MM.1S (cell line): ENCODE data around the gene SFSWAP.
"Not testable (repeated sequence)": the region's sequence is repeated elsewhere in the genome, so short reads cannot be mapped to it uniquely, and the experiment has no call there.

Experiments
- EZH2 ChIP-seq: fragments of 300-600 bp; sonication (generic); optimal IDR thresholded peaks from 2 replicates; pipeline ENCODE3; 2017; ENCODE audit warnings: low read depth, mild to moderate bottlenecking, antibody characterized with exemption, low read length, mixed read lengths
- EZH2phosphoT487 ChIP-seq: fragments of 300-600 bp; sonication (generic); IDR thresholded peaks from 2 replicates; pipeline ENCODE4 v1.6.1; 2018; ENCODE audit warnings: antibody characterized with exemption, low read length
- TF ChIP-seq, protein P1 (sequence below): fragments of 300-600 bp; sonication (generic); IDR thresholded peaks from 2 replicates; pipeline ENCODE4 v1.5.1; 2016; ENCODE audit warnings: antibody characterized with exemption, low read length, mixed read lengths

DNA sequence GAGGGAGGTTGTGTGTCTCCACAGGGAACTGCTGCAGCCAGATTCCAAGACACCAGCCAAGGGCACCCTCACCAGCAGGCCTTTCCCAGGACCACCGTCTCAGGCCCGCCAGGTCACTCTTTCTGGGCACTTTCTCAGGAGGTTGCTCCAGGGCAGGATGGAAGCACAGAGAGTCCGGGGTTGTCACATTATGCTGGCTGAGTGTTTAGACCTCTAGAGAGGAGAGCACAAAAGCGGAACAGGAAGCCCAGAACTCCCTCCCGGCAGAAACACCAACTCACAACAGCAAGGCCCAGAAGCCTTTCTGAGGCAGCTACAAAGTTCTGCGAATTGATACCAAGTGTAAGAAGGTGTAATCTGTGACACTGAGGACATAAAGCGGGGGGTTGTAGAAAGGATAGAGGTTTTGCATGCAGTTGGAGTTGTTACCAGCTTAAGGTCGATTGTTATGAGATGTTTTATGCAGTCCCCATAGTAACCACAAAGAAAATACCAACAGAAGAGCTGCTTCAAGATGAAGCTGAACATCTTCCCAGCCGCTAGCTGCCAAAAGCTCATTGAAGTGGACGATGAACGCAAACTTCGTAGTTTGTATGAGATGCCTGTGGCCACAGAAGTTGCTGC, 43.8 kb upstream of the SFSWAP start:
- not testable (repeated sequence) for TF ChIP-seq EZH2, EZH2phosphoT487
- TF ChIP-seq, protein P1, sequence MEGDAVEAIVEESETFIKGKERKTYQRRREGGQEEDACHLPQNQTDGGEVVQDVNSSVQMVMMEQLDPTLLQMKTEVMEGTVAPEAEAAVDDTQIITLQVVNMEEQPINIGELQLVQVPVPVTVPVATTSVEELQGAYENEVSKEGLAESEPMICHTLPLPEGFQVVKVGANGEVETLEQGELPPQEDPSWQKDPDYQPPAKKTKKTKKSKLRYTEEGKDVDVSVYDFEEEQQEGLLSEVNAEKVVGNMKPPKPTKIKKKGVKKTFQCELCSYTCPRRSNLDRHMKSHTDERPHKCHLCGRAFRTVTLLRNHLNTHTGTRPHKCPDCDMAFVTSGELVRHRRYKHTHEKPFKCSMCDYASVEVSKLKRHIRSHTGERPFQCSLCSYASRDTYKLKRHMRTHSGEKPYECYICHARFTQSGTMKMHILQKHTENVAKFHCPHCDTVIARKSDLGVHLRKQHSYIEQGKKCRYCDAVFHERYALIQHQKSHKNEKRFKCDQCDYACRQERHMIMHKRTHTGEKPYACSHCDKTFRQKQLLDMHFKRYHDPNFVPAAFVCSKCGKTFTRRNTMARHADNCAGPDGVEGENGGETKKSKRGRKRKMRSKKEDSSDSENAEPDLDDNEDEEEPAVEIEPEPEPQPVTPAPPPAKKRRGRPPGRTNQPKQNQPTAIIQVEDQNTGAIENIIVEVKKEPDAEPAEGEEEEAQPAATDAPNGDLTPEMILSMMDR = not testable (repeated sequence)
